H54 (cell line): ENCODE measurements around the gene RAD51B.

Experiments used
- DNase-seq: peaks from one replicate; pipeline ENCODE4 v3.0.0; 2011; ENCODE audit warnings: low spot score, mixed read lengths; ENCODE audit not compliant: insufficient read length
- FAIRE-seq: peaks from 3 replicates; lab custom pipeline; 2011; peaks lifted over from hg19 to GRCh38; lab: Jason Lieb, UNC
- POLR2A ChIP-seq: IDR thresholded peaks from 2 replicates; pipeline ENCODE4 v1.6.1; 2011; ENCODE audit warnings: low read depth, mild to moderate bottlenecking, low read length

Gene RAD51B

GRCh38 chr14:67900231-67900630 is 80.7 kb downstream of the RAD51B start:
- FAIRE-seq: no peak
- no peak for DNase-seq
- TF ChIP-seq POLR2A: no peak

DNA sequence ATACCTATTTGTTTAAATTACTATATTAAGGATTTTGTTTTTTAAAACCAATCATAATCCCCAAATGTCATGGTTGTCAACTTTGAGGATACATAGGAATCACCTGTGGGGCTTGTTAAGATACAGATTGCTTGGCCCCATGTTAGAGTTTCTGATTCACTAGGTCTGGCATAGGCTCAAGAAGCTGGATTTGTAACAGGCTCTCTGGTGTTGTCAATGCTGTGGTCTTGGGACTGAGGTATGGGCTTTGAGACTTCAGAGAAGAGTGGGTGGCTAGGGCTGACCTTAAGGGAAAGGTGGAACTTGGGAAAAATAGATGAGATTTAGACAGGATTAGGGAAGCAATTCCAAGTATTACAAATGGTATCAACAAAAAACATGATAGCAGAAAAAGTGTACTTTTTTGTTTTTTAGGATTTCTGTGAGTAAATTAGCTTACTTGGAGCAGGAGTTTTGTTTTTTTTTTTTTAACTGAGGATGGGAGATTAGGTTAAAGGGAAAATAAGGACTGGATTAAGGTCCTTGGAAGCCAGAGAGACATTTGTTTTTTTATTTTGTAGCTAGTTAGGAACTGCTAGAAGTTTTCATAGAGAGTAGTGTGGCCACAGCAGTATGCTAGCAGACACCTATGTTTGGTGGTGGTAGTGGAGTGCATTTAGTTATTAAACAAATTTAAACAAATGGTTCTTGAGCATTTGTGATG is 88.6 kb downstream of the RAD51B start:
- DNase-seq: no peak
- no peak for FAIRE-seq
- TF ChIP-seq POLR2A: no peak

DNA sequence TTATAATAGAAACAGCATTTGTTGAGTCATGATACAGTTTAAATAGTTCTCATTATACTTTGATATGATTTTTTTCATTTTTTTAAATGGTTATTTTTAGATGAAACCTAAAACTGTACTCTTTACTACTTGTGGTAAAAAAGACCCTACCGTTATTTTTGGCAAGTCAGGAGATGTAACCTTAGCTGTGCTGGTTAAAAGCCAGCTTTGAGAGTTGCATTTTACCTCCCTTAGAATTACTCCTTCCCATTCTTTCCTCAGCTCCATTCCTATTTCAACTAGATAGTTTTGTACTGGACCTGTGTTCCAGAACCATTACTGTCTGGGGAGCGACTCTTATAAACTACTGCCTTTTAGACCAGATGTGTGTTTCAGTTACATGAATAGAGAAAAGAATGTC is 92.0 kb downstream of the RAD51B start:
- DNase-seq: no peak
- TF ChIP-seq POLR2A: no peak
- no peak for FAIRE-seq

GRCh38 chr14:67916430-67916829 is 96.9 kb downstream of the RAD51B start:
- DNase-seq: no peak
- TF ChIP-seq POLR2A: no peak
- no peak for FAIRE-seq

DNA sequence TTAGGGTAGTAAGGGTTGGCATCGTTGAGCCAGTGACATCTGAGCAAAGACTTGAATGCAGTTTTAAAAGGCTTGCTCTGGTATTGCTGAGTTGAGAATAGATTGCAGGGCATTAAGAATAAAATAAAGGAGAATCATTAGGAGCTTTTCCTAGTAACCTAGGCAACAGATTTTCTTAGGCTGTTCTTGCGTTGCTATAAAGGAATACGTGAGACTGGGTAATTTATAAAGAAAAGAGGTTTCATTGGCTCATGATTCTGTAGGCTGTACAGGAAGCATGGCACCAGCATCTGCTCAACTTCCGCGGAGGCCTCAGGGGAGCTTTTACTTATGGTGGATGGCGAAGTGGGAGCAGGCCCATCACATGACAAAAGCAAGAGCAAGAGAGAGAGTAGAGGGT is 97.4 kb downstream of the RAD51B start:
- FAIRE-seq (no peak), DNase-seq (no peak)
- no peak for TF ChIP-seq POLR2A

GRCh38 chr14:67918838-67919237 is 99.3 kb downstream of the RAD51B start:
- DNase-seq (no peak), FAIRE-seq (no peak)
- no peak for TF ChIP-seq POLR2A

DNA sequence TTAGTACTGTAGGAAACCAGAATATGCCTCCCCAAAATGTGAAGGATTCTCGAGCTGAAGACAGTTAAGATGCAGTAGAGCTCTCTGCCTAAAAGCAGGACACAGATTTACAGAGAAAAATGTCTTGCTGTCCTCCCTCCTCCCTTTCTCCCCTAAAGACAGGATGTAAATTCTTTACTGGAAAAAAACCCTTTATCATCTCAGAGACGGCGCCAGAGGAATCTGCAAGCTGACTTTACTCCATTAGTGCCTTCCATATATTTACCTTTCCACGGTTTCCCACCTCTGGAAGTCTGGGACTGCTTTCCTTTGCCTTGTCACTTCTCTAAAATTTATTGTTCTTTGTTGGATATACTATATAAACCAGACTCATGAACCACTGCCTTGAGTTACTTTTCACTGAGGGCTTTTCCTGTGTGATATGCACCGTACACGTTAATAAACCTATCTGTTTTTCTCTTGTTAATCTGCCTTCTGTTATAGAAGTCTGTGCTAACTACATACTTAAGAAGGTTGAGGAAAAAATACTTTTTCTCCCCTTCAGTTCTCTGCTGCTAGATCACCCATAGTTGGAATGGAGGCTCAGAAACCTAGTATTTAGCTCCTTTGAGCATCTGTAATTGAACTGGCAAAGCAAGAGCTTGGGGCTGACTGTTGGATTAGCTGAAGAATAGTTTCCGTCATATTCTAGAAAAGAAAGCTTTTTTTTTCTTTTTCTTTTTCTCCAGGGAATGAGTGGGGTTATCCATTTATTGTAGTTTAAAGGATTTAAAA is 99.9 kb downstream of the RAD51B start:
- no peak for DNase-seq
- FAIRE-seq: no peak
- no peak for TF ChIP-seq POLR2A

DNA sequence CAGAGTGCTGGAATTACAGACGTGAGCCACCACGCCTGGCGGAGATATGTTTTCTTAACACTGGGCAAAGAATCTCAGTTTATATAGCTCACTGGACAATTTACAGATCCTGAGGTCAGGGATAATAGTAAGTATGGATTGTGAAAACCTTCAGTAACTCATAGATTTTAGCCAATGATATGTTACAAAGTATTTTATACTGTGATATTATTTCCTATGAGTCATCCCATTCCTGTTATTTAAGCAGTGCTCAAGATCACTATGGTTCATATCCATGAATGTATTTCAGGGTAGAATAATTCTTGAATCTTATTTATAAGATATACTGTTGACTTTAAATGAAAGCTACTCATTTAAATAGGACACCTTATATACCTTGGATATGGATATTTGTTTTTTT is 107.2 kb downstream of the RAD51B start:
- DNase-seq (no peak), FAIRE-seq (no peak)
- no peak for TF ChIP-seq POLR2A

DNA sequence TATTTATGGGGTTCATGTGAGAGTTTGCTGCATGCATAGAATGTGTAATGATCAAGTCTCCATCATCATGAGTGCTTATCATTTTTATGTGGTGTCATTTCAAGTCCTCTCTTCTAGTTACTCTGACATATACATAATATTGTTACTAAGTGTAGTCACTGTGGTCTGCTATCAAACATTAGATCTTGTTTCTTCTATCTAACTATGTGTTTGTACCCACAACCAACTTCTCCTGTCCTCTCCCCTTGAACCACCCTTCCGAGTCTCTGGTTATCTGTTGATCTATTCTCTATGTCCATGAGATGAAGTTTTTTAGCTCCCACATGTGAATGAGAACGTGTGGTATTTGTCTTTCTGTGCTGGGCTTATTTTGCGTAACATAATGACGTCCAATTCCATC is 107.7 kb downstream of the RAD51B start:
- FAIRE-seq: no peak
- DNase-seq: no peak
- TF ChIP-seq POLR2A: no peak

DNA sequence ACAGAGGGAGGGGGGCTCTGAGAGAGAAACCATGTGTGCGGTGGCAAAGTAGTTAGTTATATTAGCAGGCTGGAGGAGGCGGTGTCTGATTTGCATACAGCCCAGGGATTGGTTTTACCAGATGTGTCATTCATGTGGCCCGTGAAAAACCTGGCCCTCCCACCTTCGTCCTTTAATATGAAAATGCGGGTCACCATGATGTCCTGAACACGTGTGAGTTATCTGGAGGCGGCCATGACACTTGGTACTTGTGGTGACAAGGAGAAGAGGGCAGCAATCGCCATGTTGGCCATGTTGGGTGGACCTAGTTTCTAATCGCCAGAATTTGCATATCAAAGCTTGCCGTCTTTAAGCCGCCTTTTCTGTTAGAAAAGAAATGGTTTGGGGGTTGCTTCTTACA is 108.8 kb downstream of the RAD51B start:
- no peak for DNase-seq
- FAIRE-seq: no peak
- TF ChIP-seq POLR2A: no peak

GRCh38 chr14:67932708-67933246 is 113.2 kb downstream of the RAD51B start:
- DNase-seq: no peak
- no peak for FAIRE-seq
- no peak for TF ChIP-seq POLR2A

GRCh38 chr14:67933266-67933665 is 113.7 kb downstream of the RAD51B start:
- FAIRE-seq (no peak), DNase-seq (no peak)
- no peak for TF ChIP-seq POLR2A

- TF ChIP-seq POLR2A: no peak
- DNase-seq: peak; percentile 45
- peak; percentile 91 for FAIRE-seq
Observed at GRCh38 chr14:67934087-67934486, 114.5 kb downstream of the RAD51B start.

- DNase-seq (no peak), FAIRE-seq (no peak)
- TF ChIP-seq POLR2A: no peak
Observed at GRCh38 chr14:67934862-67935261, 115.3 kb downstream of the RAD51B start.

- DNase-seq (no peak), FAIRE-seq (no peak)
- TF ChIP-seq POLR2A: no peak
Observed at GRCh38 chr14:67935371-67935770, 115.8 kb downstream of the RAD51B start.

- TF ChIP-seq POLR2A: no peak
- no peak for FAIRE-seq
- DNase-seq: no peak
Observed at GRCh38 chr14:67938071-67938470, 118.5 kb downstream of the RAD51B start.
